Measurements from ENCODE around the gene FAR1. TPM values are rescaled to one million over a fixed set of nuclear protein-coding genes. Genes with fewer than 3 reads are reported as not detected.
A peak's percentile ranks its signal among the peaks of the same experiment; 100 is the strongest.

The FAR1 gene
- total and polyA plus RNA-seq, 8 donors: 51.0 to 112 (median 99.7) TPM

DNA sequence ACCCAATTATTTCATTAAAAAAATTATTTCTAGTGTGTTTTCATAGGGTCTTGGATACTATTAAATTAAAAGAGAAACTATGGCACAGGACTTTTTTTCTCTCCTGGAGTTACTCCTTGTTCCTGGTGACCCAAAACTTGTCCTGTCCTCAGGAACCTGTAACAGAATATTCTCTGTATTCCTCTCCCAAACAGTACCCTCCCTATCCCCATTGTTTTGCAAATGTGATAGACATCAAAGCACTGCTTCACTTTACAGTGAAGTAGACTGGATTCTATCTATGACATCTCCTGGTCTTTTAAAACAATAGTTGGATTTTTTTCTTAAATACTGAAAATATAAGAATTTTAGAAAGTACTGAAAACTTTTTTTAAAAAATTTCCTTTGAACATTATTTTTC, 37.2 kb downstream of the FAR1 start:
- intact Hi-C loops (cut with DNase I): no loop called here
- Histone ChIP-seq H3K4me3 (no peak overlapping the region), H3K27ac (no peak overlapping the region), H3K36me3 (peaks cover 0 to 50% of the 10 kb centered on the region in 2 donors), H3K4me1 (no peaks in the 10 kb centered on the region), H3K27me3 (no peaks in the 10 kb centered on the region), H3K9me3 (no peaks in the 10 kb centered on the region)
- ATAC-seq (no peak), DNase-seq (no peak)
- TF ChIP-seq, protein P1, sequence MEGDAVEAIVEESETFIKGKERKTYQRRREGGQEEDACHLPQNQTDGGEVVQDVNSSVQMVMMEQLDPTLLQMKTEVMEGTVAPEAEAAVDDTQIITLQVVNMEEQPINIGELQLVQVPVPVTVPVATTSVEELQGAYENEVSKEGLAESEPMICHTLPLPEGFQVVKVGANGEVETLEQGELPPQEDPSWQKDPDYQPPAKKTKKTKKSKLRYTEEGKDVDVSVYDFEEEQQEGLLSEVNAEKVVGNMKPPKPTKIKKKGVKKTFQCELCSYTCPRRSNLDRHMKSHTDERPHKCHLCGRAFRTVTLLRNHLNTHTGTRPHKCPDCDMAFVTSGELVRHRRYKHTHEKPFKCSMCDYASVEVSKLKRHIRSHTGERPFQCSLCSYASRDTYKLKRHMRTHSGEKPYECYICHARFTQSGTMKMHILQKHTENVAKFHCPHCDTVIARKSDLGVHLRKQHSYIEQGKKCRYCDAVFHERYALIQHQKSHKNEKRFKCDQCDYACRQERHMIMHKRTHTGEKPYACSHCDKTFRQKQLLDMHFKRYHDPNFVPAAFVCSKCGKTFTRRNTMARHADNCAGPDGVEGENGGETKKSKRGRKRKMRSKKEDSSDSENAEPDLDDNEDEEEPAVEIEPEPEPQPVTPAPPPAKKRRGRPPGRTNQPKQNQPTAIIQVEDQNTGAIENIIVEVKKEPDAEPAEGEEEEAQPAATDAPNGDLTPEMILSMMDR (IDR thresholded peaks at IDR 0.05): no peak

DNA sequence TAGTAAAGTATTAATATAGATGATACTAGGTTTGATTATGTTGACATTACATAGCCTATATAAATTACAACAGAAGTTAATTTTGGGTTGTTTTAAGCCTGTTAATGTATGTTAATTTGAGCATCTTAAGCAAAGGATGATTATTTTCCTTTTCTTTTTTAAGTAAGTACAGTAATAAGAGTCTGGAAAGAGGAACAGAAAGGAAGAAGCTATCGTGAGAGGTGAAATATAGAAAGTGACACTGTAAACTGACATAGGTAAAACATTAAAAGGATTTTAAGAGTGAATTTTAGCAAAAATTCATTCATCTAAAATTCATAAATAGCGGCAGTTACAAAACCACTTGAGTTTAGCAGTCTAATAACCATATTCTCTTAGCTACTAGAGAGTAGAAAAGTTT, 45.5 kb downstream of the FAR1 start:
- ATAC-seq (no peak), DNase-seq (no peak)
- Histone ChIP-seq H3K27ac (no peak overlapping the region), H3K9me3 (no peaks in the 10 kb centered on the region), H3K27me3 (no peaks in the 10 kb centered on the region), H3K36me3 (peaks cover 0 to 83% of the 10 kb centered on the region in 2 donors), H3K4me1 (no peaks in the 10 kb centered on the region), H3K4me3 (no peak overlapping the region)
- TF ChIP-seq, protein P1 (IDR thresholded peaks at IDR 0.05): no peak
- intact Hi-C loops (cut with DNase I): no loop called here

DNA sequence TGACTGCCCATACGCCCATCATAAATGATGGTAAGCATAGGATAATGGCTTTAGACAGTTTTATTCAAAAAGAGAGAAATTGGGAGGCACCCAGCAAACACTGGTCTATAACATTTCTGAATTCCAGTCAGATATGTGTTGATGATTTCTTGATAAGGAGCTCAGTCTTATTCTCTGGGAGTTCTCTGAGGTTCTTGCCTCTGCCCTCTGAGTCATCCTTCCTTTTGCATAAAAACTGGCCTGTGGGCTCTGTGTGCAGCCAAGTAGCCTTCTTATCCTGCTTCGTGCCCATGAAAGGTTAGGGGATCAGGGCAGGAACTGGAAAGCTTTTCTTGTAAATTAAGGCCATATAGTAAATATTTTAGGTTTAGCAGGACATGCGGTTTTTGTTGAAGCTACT, 48.9 kb downstream of the FAR1 start:
- Histone ChIP-seq H3K4me3 (no peak overlapping the region), H3K27ac (no peak overlapping the region), H3K4me1 (no peaks in the 10 kb centered on the region), H3K9me3 (no peaks in the 10 kb centered on the region), H3K27me3 (no peaks in the 10 kb centered on the region), H3K36me3 (peaks cover 0 to 81% of the 10 kb centered on the region in 2 donors)
- ATAC-seq: peak; percentile 49
- intact Hi-C loops (cut with DNase I): no loop called here
- TF ChIP-seq, protein P1 (IDR thresholded peaks at IDR 0.05): no peak
- no peak for DNase-seq

DNA sequence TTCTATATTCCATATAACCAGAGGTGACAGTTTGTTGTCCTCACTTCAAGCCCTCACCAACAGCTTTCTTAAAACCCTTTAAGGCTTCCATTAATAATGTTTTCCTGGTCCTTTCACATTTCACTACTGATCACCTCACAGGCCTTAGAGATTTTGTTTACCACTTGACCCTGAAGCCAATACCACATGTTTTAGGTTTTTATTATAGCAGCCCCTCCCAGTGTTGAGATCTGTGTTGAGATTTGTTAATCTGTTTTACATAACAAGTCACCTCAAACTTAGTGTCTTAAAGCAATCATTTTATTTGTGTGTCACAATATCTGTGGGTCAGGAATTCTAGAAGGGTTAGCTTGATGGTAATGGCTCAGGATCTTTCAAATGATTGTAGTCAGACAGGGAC, 49.9 kb downstream of the FAR1 start:
- Histone ChIP-seq H3K27me3 (no peaks in the 10 kb centered on the region), H3K36me3 (peaks cover 0 to 81% of the 10 kb centered on the region in 2 donors), H3K9me3 (no peaks in the 10 kb centered on the region), H3K4me3 (no peak overlapping the region), H3K4me1 (no peaks in the 10 kb centered on the region), H3K27ac (no peak overlapping the region)
- TF ChIP-seq, protein P1 (IDR thresholded peaks at IDR 0.05): no peak
- intact Hi-C loops (cut with DNase I): no loop called here
- ATAC-seq: no peak
- no peak for DNase-seq

DNA sequence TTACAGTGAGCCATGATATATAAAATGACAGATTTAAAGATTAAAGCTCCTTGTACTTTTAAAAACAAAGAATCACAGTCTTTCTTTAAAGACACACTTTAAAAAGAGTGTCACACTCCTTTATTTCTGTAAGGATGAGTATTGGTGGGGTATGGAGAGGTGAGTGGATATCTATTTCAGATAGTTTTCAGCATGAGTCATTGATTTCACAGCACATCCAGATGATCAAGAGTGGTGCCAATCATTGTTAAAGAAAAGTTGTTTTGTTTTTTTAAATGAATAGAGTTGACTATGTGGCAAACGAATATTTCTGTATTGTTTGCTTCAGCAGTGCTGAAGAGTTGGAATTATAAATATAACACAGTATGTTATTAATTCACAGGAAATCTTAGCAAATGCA, 52.5 kb downstream of the FAR1 start:
- Histone ChIP-seq H3K4me3 (no peak overlapping the region), H3K36me3 (peaks cover 0 to 57% of the 10 kb centered on the region in 2 donors), H3K4me1 (no peaks in the 10 kb centered on the region), H3K27me3 (no peaks in the 10 kb centered on the region), H3K27ac (no peak overlapping the region), H3K9me3 (no peaks in the 10 kb centered on the region)
- intact Hi-C loops (cut with DNase I): no loop called here
- TF ChIP-seq, protein P1 (IDR thresholded peaks at IDR 0.05): no peak
- ATAC-seq (no peak), DNase-seq (no peak)

Measured in left lung (tissue), 10 donors.